SIG-M5 treated with dmso at 0.1 percent for 504 hours (cell line): ENCODE measurements around the gene MLEC.
"Not testable (repeated sequence)": the region's sequence is repeated elsewhere in the genome, so short reads cannot be mapped to it uniquely, and the experiment has no call there.

ENCODE experiments used
- DNase-seq: peaks from one replicate; lab custom pipeline; 2025; ENCODE audit not compliant: unreplicated experiment; lab: John Stamatoyannopoulos, UW

Gene MLEC

GRCh38 chr12:120720234-120720986, 33.5 kb downstream of the MLEC start:
- peak; percentile 34 for DNase-seq

GRCh38 chr12:120720987-120721801, 34.2 kb downstream of the MLEC start:
- DNase-seq = no peak

GRCh38 chr12:120721866-120722265, 34.9 kb downstream of the MLEC start:
- DNase-seq = no peak

GRCh38 chr12:120722784-120723183, 35.8 kb downstream of the MLEC start:
- DNase-seq = no peak

- no peak for DNase-seq
These were observed 37.8 kb downstream of the MLEC start for GRCh38 chr12:120724720-120725119.

- no peak for DNase-seq
These were observed 38.3 kb downstream of the MLEC start for GRCh38 chr12:120725151-120725658.

- peak; percentile 83 for DNase-seq
These were observed 38.9 kb downstream of the MLEC start, which contains the start of gene ACADS for GRCh38 chr12:120725659-120726509. ACADS (plus strand) TSS chr12:120725826; CDS start chr12:120725886, 60 bp downstream.

- DNase-seq = no peak
These were observed 39.5 kb downstream of the MLEC start for GRCh38 chr12:120726510-120726793.

- no peak for DNase-seq
These were observed 40.0 kb downstream of the MLEC start for GRCh38 chr12:120726961-120727360.

GRCh38 chr12:120732198-120732597, 45.2 kb downstream of the MLEC start:
- not testable (repeated sequence) for DNase-seq

- DNase-seq = no peak
These were observed 46.6 kb downstream of the MLEC start for GRCh38 chr12:120733574-120733973.

GRCh38 chr12:120734210-120734609, 47.3 kb downstream of the MLEC start:
- no peak for DNase-seq

GRCh38 chr12:120735181-120735580, 48.2 kb downstream of the MLEC start:
- no peak for DNase-seq

GRCh38 chr12:120736404-120737331, 49.7 kb downstream of the MLEC start:
- no peak for DNase-seq

- no peak for DNase-seq
These were observed 50.8 kb downstream of the MLEC start for GRCh38 chr12:120737557-120738251.

- DNase-seq = no peak
These were observed 51.5 kb downstream of the MLEC start for GRCh38 chr12:120738252-120739030.

- no peak for DNase-seq
These were observed 52.2 kb downstream of the MLEC start for GRCh38 chr12:120739031-120739762.
